HG03558 (cell line): ENCODE results near the gene CS.
"Not testable (repeated sequence)": the region's sequence is repeated elsewhere in the genome, so short reads cannot be mapped to it uniquely, and the experiment has no call there.

Experiments
- ATAC-seq: cut with Tn5 transposase; IDR thresholded peaks from one replicate; pipeline ENCODE4 v1.9.1; 2021; ENCODE audit warnings: moderate number of reproducible peaks; ENCODE audit not compliant: unreplicated experiment; ENCODE audit errors: extremely low read depth

The CS gene

DNA sequence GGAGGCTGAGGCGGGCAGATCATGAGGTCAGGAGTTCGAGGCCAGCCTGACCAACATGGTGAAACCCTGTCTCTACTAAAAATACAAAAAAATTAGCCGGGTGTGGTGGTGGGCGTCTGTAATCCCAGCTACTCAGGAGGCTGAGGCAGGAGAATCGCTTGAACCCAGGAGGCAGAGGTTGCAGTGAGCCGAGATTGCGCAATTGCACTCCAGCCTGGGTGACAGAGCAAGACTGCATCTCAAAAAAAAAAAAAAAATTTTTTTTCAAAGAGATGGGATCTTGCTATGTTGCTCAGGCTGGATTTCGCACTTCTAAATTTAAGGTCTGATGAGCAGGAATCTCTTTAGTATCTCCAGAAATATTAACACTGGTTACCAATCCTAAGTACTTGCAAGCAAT is 21.5 kb upstream of the CS start:
- ATAC-seq, result not testable (repeated sequence)

- no peak for ATAC-seq
These were observed 20.9 kb upstream of the CS start for GRCh38 chr12:56321027-56321426.

DNA sequence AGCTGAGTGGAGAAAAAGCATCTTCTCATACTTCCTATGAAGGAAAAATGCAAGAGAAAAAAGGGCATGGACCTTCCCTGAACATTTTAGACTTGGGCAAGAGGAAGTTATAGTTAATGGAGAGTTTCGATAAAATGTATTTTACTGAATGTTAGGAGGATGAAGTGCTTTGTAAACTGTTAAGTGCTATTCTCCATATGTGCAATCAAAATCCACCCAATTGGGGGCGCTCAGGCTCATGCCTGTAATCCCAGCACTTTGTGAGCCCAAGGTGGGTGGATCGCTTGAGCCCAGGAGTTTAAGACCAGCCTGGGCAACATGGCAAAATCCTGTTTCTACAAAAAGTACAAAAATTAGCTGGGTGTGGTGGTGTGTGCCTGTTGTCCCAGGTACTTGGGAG is 17.5 kb upstream of the CS start:
- no peak for ATAC-seq

DNA sequence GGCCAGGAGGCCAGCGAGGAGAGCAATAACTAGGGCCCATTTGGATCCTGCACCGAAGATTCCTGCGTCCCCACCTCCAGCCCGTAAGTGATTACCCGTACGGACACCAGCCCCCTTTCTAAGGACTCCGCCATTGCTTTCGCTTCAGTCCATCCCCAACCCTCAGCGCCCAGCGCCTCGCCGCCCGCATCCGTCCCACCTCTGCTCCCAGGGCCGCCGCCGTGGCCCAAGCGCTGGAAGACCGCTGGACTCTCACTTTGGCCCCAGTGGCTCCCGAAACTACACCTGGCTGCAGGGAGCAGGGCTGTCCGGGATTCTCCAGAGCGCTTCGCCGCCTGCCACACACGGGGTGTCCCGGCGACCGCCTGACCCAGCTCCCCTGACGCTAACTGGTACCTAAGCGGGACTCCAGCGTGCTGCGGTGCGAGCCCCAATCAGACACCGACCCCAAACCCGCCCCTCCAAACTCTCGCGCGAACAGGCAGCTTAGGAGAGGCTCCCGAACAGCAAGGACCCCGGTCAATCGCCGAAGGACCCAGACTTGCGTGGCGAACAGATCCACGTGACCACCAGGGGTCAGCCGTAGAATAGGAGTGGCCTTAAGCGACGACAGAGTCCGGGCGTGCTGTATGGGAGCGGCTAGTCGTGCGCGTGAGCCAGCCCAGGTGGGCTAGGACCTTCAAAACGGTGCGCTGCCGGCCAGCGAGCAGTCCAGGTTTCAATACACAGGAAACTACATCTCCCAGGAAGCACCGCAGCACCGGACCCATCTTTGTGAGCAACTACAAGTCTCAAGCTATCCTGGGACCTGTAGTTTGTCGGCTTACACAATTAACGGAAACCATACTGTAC is 15.7 kb upstream of the CS start, which contains the start of gene CNPY2:
CNPY2 (minus strand) TSS at position 367 of the 852 bp plus-strand sequence. CDS start 771 bp downstream, outside the sequence.
- ATAC-seq, result peak; percentile 77

GRCh38 chr12:56315249-56315621 is 15.1 kb upstream of the CS start:
- ATAC-seq, result no peak

- no peak for ATAC-seq
These were observed 10.9 kb upstream of the CS start for GRCh38 chr12:56311003-56311402.

GRCh38 chr12:56308714-56309113 is 8.6 kb upstream of the CS start:
- ATAC-seq, result no peak

GRCh38 chr12:56307221-56307965 is 7.3 kb upstream of the CS start:
- ATAC-seq, result no peak

- no peak for ATAC-seq
These were observed 4.9 kb upstream of the CS start for GRCh38 chr12:56304872-56305590.

DNA sequence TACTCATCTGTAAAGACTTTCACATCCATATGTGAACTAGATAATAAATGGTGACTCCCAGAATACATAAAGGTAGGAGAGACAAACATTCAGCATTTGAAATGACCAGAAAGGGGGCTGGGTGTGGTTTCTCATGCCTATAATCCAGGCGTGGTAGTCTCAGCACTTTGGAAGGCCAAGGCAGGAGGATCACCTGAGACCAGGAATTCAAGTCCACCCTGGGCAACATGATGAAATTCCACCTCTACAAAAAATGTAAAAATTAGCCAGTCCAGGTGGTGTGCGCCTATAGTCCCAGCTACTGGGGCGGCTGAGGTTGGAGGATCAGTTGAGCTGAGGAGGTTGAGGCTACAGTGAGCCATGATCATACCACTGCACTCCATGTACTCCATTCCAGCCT is 4.1 kb upstream of the CS start:
- ATAC-seq, result no peak

- no peak for ATAC-seq
These were observed 724 bp upstream of the CS start for GRCh38 chr12:56300644-56301464.

GRCh38 chr12:56299308-56299852 is 750 bp downstream of the CS start:
- ATAC-seq, result no peak

DNA sequence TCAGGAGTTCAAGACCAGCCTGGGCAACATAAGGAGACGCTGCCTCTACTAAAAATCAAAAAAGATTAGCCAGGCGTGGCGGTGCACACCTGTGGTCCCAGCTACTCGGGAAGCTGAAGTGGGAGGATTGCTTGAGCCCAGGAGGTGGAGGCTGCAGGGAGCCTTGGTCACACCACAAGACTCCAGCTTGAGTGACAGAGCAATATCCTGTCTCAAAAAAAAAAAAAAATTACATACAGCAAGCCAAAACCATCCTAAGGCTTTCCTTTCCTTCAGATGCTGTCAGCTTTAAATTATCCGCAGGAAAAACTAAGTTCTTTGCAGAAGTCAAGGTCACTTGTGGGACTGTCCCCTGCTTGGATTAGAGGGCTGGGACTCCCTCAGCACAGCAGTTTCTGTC is 1.3 kb downstream of the CS start:
- ATAC-seq, result no peak

GRCh38 chr12:56297400-56297799 is 2.7 kb downstream of the CS start:
- ATAC-seq, result no peak

GRCh38 chr12:56296295-56296694 is 3.8 kb downstream of the CS start:
- no peak for ATAC-seq

DNA sequence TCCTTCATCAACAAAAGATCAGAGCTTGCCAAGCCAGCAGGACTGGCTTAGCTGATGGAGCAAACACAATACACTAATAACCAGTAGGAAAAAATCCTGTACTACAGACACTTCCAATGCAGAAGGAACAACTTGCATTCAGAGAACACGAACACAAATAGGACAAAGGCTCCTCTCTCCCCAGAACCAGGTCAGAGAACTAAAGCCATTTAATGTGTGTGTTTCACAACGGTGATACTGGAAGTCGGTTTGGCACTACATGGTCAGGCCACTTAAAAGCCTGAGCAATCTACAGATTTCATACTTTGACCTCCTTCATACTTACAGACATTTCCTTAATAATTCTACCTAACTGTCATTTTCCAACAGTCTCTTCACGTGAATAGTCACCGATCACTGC is 6.3 kb downstream of the CS start:
- ATAC-seq, result no peak

DNA sequence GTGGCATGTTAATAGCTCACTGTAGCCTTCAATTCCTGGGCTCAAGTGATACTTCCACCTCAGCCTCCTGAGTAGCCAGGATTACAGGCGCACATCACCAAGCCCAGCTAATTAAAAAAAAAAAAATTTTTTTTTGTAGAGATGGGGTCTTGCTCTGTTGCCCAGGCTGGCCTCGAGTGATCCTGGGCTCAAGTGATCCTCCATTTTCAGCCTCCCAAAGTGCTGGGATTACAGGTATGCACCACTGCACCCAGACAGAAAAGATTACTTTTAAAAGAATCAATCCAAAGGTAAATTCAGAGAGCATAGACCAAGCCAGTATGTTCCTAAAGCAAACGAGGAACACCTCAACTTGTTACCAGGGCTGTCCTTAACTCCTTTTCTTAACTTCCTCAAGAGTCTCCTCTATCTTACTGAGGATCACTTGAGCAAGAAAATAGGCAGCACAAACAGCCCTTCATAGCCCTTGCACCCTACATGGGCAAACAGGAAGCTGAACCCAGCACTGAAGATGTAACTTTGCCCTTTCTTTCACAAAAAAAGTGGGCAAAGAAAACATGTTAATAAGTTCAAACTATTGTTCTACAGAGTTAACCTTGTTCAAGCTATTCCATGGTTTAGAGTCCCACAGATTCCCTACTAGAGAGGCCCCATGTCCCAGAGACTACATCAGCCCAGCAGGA is 11.3 kb downstream of the CS start:
- ATAC-seq, result no peak

DNA sequence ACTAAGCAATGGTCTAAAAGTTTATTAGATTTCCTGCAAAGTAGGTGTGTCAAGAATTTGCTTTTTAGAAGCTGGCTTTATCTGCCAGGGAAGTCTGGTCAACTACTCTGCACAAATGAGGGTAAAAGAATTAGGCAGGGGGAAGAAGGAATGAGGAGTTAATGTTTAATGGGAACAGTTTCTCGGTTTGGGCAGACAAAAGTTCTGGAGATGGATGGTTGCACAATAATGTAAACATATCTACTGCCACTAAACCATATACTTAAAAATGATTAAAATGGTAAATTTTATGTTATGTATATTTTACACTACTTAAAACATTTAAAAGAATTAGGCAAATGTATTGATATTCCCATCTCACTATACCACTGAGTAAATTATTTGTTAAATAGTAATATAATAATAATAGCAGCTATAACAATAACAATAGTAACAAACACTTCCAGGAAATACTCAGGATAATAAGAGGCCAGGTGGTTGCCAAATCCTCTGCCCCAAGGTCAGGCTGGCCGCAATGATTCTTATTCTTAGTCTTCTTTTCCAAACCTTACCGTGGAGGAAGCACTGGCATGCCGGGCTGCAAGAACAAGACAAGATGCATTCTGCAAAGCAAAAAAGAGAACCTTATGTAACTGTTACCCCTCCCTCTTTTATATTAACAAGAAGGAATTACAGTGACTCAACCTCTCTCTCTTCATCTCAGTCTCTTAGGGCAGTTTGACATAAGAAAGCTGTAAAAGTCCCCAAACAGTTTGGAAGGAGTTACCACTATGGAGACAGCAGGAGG is 13.9 kb downstream of the CS start:
- no peak for ATAC-seq
